ENCODE measurements around the gene KRTAP4-4. TPM values are rescaled to one million over a fixed set of nuclear protein-coding genes. Genes with fewer than 3 reads are reported as not detected.

The KRTAP4-4 gene
- total RNA-seq, 1 experiment from 2014 or later = not detected

DNA sequence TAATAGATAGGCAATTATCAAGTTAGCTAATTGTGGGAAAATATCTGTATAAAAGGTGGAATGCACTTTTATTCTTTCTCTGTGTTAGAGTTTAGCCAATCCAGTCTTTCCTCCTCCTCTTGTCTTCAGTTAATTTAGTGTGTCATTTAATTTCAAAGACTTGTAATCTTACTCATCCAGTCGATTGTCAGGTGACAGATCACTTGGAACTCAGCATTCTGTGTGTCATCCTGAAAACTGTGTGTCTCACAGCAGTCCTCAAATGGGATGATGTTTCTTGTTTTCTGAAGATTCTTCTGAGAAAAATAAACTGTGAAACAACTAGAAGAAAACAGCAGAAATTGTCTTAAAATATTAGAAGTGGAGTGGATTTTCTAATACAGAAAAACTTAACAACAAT is 24.5 kb upstream of the KRTAP4-4 start:
- Histone ChIP-seq H3K9ac (ENCODE audit: extremely low read depth, insufficient read length, low read length) (no peak overlapping the region), H3K14ac (ENCODE audit: insufficient read depth, low read length) (no peak overlapping the region), H4K8ac (replicated peaks; ENCODE audit: insufficient read length, low read depth, low read length) (no peak overlapping the region), H3K56ac (ENCODE audit: insufficient read length, low read depth, low read length) (no peak overlapping the region), H4K91ac (ENCODE audit: insufficient read length, low read depth, low read length) (no peak overlapping the region), H3K27me3 (ENCODE audit: insufficient read depth, low read length) (no peaks in the 10 kb centered on the region), H3T11ph (ENCODE audit: low read length) (no peak overlapping the region), H3K27ac (ENCODE audit: insufficient read length, low read depth, low read length) (no peak overlapping the region), H3K79me1 (ENCODE audit: insufficient read depth, low read depth, low read length, poor library complexity, severe bottlenecking) (no peaks in the 10 kb centered on the region), H3K18ac (ENCODE audit: insufficient read length, low read depth, low read length) (no peak overlapping the region), H3K23me2 (ENCODE audit: insufficient read length, low read depth, low read length, poor library complexity, severe bottlenecking) (no peaks in the 10 kb centered on the region), H2AK5ac (ENCODE audit: insufficient read length, low read length) (no peak overlapping the region), H2BK5ac (ENCODE audit: insufficient read length, low read length) (no peak overlapping the region), H3K79me2 (ENCODE audit: insufficient read depth, low read length) (no peaks in the 10 kb centered on the region), H4K5ac (ENCODE audit: insufficient read length, low read depth, low read length) (no peak overlapping the region), H2BK12ac (ENCODE audit: insufficient read length, low read depth, low read length) (no peak overlapping the region), H3K4me1 (ENCODE audit: insufficient read depth, low read length) (no peaks in the 10 kb centered on the region), H3K23ac (ENCODE audit: insufficient read length, low read depth, low read length) (no peak overlapping the region), H2BK120ac (ENCODE audit: low read depth, low read length, poor library complexity, severe bottlenecking) (no peak overlapping the region), H3K9me3 (ENCODE audit: control insufficient read depth, low read depth, low read length) (no peaks in the 10 kb centered on the region), H2BK20ac (ENCODE audit: low read depth, low read length, poor library complexity, severe bottlenecking) (no peak overlapping the region), H4K20me1 (ENCODE audit: control insufficient read depth, insufficient read depth, insufficient read length) (no peaks in the 10 kb centered on the region), H2BK15ac (ENCODE audit: low read depth, low read length) (no peak overlapping the region), H2AFZ (ENCODE audit: low read length) (no peak overlapping the region), H3K4ac (ENCODE audit: low read depth, low read length) (no peak overlapping the region), H3K4me2 (ENCODE audit: insufficient read depth, insufficient read length, low read length) (no peak overlapping the region)
- Mint-ChIP-seq H3K27ac (no peak overlapping the region; a peak in 1 of 7 replicates), H3K27me3 (ENCODE audit: low read depth) (peaks cover 2% of the 10 kb centered on the region; the same call in 1 of the 2 replicates), H3K36me3 (ENCODE audit: insufficient read depth in 1 of 3, low read depth in 3 of 3) (no peaks in the 10 kb centered on the region), H3K4me3 (no peak overlapping the region), H3K9me3 (no peaks in the 10 kb centered on the region; a peak in 1 of 5 replicates), H3K4me1 (peaks cover 8 to 9% of the 10 kb centered on the region in 2 experiments)
- DNase-seq = no peak
- no CpG with 5 or more reads among the region's 1 CpG for WGBS (ENCODE audit: extremely low coverage, insufficient read length, low lambda C conversion rate)
- TF ChIP-seq, protein P1, sequence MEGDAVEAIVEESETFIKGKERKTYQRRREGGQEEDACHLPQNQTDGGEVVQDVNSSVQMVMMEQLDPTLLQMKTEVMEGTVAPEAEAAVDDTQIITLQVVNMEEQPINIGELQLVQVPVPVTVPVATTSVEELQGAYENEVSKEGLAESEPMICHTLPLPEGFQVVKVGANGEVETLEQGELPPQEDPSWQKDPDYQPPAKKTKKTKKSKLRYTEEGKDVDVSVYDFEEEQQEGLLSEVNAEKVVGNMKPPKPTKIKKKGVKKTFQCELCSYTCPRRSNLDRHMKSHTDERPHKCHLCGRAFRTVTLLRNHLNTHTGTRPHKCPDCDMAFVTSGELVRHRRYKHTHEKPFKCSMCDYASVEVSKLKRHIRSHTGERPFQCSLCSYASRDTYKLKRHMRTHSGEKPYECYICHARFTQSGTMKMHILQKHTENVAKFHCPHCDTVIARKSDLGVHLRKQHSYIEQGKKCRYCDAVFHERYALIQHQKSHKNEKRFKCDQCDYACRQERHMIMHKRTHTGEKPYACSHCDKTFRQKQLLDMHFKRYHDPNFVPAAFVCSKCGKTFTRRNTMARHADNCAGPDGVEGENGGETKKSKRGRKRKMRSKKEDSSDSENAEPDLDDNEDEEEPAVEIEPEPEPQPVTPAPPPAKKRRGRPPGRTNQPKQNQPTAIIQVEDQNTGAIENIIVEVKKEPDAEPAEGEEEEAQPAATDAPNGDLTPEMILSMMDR (conservative IDR thresholded peaks at IDR 0.05) = no peak

All from H9 (cell line).